HG03432 (cell line): ENCODE data around the gene WAPL.
A peak's percentile ranks its signal among the peaks of the same experiment; 100 is the strongest.

Experiments used
- ATAC-seq: cut with Tn5 transposase; IDR thresholded peaks from one replicate; pipeline ENCODE4 v1.9.1; 2021; ENCODE audit warnings: mild to moderate bottlenecking, moderate library complexity; ENCODE audit not compliant: unreplicated experiment

The WAPL gene

DNA sequence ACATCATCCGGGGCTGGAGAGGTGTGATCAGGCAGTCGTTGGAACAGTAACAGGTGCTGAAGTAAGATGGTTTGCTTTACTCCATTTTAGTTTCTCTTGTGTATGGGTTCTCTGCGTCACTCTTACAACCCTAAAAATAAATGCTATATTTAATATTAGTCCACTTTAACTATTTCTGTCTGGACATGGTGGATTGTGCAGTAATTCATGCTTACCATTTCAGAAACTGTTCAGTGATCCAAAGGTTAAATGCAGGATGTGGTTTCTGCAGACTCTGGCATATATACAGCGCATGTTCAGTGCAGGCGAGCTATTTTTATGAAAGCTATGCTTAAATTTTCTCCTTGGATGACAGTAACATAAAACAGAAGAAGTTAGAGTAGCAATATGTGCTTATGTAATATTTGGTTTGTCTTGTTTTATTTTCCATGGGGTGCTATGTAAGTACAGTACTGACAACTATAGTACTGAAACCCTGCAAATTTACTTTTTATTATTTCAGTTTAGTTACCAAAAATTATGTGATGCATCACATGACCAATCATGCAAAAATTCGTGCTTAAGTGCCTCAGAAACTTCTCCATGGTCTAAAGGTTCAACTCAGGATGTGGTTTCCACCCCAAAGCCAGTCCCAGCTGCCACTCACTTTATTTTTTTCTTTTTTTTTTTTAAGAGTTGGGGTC lies 108.4 kb downstream of the WAPL start:
- peak; percentile 79 for ATAC-seq

DNA sequence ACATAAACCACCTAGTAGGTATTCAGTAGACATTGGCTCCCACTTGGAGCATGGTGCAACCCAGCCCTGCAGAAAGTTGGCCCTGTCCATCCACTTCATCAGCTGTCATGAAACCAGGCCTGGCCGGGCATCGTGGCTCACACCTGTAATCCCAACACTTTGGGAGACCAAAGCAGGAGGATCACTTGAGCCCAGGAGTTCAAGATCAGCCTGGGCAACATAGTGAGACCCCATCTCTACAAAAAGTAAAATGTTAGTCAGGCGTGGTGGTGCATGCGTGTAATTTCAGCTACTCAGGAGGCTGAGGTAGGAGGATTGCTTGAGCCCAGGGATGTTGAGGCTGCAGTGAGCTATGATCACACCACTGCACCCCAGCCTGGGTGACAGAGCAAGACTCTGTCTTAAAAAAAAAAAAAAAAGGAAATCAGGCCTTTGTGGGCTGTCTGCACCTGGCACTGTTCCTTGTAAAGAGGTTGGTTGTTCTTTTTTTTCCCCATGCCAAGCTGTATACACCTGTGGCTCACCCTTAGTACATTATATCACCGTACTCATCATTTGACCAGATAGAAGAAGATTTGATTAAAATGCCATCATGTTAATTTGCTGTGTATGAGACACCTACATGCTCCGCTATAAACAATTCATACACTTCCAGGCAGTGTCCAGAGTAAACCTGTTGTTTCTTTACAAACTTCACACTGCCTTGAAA lies 109.6 kb downstream of the WAPL start:
- no peak for ATAC-seq

DNA sequence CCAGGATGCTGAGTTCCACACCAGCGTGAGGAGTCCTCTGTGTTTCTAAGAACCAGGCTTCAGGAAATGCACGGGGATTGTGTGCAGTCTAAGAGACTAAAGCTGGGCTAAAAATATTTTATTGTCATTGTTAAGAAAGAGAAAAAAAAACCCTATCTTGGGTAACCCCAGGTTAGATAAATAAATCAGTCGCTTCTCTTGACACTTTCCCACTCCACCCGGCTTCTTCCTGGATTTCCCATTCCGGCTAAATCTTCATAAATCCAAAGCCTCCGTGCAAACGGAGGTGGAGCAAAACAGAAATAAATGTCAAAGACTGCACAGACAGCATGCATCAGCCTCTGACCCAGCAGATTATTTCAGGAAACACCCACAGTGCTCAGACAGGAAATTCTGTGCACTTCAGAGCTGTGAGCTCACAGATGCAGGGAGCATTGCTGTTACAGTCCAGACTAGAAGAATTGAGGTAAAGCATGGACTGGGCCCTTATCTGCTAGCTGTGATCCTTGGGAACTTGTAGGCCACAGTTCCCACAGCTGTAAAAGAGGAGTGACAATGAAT lies 110.2 kb downstream of the WAPL start:
- ATAC-seq, result peak; percentile 55

DNA sequence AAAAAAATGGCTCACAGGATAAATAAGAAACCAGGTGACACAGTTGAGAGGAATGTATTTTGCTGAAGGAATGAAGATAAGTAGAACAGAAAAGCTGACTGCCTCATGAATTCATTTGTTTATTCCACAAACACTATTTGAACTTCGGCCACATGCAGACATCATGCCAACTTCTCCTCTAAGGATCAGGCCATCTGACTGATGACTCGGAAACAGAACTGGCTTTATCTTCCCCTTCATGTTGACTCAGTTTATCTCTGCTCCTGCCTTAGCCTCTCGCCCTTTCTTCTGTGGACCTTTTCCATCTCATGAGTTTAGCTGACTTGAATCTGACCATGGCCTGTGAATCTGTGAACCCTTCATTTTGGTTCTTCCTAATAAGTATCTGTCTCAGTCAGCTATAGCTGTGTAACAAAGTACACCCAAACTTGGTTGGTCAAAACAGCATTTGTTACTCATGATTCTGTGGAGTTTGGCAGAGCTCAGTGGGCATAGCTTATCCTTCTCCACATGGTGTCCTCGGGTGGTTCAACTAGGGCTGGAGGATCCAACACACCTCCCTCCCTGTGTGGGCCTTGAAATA lies 111.0 kb downstream of the WAPL start:
- ATAC-seq, result no peak

DNA sequence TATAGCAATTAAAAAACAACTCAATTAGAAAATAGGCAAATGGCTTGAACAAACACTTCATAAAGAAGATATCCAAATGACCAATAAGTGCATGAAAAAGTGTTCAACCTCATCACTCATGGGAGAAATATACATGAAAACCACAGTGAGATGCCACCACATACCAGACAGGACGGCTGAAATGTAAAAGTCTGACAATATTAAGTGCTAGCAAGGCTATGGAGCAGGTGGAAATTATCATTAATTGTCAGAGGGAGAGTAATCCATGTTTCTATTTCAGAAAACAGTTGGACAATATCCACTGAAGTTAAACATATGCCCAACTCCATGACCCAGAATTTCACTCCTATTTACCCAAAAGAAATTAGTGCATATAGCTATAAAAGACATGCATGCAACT lies 112.4 kb downstream of the WAPL start:
- ATAC-seq, result no peak

DNA sequence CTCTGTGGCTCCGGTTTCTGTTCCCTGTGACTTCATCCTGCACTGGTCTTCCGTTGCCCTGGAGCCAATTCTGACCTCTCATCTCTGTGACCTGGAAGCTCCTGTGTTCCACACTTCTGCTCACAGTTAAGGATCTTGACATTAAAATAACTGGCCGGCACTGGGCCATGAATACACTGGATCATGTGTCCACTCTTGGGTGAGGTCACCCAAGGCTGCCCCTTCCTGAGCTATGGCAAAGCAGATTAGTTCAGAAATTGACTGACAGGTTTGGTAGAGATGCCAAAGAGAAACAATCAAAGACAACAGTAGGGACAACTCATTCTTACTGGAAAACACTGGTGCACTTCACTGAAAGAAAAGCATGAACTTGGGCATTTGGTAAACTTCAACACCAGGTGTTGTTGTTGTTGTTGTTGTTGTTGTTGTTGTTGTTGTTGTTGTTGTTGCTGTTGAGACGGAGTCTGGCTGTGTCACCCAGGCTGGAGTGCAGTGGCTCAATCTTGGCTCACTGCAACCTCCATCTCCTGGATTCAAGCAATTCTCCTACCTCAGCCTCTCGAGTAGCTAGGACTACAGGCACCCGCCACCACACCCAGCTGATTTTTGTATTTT lies 118.3 kb downstream of the WAPL start:
- no peak for ATAC-seq

DNA sequence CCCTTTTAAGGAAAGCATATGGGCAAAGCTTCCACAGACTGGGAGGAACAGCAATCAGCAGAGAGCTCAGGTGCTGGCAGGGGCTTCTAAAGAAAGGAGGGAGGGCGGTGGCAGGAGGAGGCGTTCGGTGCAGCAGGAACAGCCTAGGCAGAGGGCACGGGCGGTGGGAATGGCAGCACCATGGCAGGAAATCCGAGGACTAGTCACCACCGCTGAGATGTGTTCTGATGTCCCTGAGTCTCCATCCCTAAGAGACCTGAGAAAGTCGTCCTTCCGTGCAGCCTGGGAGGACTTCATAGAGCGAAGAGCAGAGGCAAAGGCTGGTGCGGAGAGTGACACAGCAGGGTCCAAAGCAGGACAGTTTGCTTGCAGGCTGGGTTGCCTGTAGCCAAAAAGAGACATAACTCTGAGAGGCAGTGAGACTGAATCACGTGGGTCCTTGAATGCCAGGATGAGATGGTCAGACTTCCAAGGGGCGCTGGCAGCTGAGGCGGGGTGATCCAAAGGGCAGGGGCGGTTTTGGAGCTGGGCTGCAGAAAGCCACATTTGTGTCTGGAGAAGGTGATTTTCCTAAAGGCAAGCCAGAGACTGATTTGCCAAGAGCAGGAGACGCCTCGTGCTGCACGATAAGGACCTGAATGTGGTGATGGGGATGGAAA lies 119.2 kb downstream of the WAPL start:
- ATAC-seq, result no peak

DNA sequence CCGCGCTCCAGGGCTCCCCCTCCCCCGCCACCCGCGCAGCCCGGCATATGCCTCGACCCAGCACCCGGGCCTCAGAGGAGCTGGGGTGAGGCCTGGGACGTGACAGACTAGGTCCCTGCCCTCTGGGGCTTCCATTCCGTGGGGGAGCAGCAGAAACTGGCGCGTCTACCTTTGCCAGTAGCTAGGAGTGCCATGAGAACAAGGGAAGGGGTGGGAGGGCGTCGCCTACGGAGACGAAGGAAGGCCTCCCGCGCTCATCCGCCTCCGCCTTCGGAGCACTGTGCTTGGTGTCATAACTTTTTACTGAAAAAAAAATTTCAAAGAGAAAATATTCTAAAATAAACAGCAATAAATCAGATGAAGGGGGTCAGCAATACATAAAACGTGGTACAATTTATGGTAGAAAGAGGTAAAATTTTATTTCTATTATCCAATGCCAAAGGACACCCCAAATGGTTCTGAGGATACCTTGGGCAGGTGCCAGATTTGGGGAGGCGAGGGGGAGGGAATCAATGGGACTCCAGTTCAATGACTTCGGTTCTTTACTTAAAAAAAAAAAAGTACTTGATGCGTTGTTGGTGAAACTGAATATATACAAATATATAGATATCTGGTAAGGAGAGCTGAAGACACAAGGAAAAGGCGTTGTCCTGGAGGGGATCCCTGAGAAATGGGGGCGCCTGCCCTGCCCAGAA lies 119.9 kb downstream of the WAPL start:
- no peak for ATAC-seq

DNA sequence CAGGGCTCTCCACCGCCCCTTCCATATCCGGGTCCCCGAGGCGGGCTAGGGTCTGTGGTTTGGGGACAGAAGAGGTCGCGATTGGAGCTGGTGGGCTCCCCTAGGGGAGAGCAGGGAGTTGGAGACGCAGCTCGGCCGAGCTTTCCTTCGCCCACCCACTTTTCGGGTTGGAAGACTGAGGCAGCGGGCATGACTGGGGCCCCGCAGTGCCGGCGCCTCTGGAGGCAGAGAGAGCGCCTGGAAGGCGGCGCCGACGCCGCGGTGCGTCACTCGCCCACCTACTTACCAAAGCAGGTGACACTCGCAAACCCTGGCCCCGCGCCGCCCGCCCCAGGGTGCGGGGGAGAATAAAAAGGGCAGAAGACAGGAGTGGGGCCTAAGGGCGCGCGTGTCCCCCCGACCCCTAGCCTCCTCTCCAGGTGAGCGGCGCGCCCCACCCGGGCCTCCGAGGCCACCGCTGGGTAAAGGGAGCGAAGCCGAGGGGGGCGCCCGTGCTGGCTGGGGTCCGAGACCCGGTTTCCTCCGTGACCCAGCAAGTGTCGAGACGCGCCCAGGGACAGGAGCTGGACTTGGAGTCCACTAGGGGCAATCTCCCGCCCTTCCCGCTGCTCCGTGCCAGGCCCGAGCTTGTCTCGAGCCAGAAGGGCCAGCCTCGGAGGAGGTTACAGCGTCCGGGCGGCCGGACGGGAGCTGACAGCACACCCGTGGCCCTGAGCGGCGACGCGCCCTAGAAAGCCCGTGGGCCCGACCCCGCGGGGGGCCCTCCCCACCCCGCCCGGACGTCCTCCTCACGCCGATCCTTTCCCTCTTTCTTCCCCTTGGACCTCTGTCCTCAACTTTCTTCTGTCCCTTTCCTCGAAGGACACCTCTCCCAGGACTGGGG lies 120.6 kb downstream of the WAPL start:
- ATAC-seq, result peak; percentile 33

DNA sequence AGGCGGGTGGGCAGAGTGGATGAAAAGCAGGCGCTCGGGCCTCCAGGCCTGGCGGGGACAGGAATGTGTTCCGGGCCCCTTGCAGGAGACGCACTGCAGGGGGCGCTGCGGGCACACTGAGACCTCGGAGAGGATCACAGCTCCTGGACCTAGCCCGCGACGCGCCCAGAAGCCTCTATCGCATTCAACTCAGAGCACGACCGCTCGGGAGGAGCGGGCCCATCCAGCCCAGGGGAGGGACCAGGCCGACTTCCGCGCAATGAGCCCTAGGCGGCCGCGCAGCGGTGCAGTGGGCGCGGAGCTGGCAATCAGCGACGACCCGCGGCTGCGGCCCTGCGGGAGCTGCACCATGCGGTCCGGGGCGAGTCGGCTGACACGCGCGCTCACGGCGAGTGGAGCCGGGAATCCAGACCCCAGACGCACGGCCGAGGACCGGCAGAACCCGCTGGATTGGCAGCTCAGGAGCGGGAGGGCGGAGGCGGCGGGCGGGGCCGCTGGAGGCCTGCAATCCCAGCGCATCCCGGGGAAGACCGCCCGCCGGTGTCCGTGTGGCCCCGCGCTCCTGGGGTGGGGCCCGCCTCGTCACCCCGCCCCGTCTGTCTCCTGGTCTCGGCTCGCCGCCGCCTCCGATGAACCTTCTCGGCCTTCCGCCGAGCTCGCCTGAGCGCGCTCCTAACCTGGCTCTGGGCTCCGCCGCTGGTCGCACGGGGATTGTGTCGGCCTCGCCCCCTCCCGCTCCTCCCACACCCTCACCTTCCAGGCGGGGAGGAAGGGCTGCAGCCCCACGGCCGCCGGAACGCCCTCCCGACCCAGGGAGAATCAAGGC lies 121.5 kb downstream of the WAPL start:
- peak; percentile 87 for ATAC-seq

DNA sequence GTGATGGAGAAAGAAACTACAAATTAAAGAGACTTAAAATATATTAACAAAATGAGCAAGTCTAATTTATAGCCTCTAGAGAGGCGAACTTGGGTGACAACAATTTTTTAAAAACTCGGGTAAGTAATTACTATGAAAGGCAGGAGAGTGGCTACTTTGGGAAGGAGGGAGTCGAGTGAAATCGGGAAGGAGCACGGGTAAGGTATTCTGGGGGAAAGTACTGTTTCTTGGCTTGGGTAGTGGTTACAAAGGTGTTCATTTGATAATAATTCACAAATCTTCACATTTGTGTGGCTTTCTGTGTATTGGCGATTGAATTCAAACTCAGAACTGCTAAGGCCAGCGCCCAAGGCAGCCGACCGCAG lies 122.1 kb downstream of the WAPL start:
- ATAC-seq, result no peak

DNA sequence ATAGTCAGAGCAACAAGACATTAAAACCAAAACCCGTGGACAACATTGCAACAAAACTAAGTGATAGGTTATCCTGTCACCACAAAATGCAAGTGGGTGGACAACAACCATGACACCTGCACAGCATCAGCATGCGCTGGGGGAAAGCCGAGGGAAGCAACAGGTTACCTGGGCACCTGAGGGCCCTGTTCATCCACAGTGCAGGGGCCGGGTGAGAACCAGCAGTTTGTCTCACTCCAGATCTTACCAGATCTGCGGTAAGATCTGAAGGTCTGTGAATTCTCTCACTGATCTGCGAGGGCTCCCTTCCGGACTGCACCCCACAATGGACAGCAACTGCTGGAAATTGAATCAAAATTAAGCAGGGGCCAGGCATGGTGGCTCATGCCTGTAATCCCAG lies 124.5 kb downstream of the WAPL start:
- ATAC-seq, result no peak

DNA sequence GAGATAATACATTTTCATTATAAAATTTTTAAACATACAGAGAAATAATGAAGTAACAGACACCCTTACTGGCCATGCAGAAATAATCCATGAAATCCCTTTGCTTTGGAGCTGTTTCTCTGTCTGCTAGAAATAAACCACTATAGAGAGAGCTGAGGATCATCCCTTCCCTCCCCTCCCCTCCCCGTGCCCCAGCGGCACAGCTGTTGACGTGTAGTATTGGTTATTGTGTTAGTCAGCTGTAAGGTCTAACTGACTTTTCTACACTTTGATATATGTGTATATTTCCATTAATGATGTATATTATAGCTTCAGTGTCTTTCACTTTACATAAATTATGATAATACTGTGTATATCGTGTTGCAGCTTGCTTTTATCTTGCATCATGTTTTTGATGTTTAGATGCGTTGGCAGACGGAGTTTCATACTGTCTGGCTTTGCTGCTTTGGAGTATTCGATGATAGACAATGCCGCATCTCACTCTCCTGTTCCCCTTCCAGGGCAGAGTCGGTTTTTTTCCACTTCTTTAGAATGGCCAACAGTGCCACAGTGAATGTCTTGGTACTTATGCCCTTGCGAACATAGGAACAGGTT lies 127.6 kb downstream of the WAPL start:
- no peak for ATAC-seq

DNA sequence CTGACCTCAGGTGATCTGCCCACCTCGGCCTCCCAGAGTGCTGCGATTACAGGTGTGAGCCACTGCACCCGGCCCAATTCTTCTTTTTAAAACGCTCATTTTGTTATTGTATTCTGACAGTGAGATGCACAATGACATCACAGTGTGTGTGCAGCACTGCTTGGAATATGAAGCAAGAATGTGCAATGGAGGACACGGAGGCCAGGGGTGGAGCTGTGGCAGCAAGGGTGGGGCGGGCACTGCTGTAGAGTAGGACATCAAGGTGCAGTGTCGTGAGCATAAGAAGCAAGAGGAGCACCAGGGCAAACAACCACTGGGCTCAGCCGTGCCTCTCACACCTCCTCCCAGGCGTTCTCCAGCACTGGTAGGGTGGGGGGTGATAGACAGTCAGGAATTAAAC lies 128.2 kb downstream of the WAPL start:
- ATAC-seq, result no peak

DNA sequence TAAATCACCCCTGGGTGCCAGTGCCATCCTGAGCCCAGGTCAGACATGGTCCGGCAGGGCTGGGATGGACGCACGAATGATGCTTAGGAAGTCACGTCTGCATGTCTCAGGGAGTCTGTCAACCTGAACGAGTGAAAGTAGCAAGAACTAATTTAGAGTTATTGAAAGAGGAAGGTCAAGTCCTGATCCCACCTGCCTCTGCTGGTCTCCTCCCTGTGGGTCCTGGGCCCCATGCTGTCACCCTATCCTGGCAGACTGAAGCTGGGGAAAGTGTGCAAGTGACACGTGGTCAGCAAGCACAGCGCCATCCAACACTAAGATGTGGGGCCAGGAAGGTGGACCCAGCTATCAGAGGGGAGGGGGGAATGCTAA lies 128.9 kb downstream of the WAPL start:
- ATAC-seq, result peak; percentile 71

DNA sequence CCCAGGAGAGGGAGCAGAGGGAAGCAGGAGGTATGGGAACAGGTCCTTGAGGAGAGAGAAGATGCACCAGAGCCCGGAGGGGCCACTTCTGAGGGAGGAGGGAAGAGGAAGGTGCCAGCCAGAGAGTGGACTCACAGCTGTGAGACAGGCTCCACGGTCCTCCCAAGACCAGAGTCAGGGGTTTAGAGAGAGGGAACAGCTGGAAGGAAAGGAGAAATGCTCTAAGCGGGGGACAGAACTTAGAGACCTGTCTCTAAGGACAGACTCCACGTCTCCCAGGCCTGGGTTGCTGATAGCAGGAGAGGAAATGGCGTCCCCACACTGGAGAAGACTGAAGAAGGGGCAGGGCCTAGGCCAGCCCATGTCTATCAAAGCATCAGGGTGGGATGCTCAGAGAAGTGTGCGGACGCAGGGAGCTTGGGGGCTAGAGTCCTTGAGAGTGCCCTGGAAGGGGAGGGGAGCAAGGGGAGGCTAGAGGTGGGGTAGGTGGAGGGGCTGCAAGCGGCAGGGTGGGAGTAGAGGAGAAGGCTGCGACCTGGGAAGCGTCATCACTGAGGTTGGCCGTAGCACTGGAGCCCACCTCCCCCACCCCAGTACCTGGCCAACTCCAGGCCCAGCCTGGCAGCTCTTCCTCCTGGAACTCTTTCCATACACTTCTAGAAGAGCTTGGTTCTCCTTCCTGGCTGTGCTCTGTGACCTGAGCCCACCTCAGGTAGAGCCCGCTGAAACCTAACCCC lies 129.4 kb downstream of the WAPL start:
- ATAC-seq, result peak; percentile 26

DNA sequence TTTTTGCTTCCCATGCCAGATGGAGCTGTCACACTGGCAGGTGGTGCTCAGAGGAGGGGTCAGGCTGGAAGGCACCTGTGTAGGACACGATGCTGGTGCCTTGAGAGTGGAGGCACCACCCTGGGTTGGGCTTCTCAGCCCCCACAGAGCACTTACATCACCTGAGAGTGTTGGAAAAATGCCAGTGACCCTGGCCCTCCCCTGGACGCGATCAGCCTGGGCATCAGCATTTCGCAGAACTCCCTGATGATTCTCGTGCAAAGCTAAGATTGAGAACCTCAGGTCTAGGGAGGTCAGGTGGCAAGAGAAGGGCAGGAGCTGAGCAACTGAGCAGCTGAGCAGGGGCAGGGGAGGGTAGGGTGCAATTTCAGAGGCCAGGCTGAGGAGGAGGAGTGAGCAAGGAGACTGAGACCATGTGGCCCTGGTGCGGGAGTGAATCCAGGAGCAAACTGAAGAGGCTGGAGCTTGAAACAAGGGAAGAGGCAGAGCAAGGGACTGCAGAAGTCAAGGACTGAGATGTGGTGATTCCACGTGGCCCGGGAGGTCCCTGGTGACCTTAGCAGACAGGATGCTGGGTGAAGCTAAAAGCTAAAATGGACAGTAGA lies 130.3 kb downstream of the WAPL start:
- ATAC-seq, result no peak
